Naive B cell (primary cell): ENCODE measurements around the gene ZNF491. TPM values are rescaled to one million over a fixed set of nuclear protein-coding genes. Genes with fewer than 3 reads are reported as not detected.
"Not testable (repeated sequence)": the region's sequence is repeated elsewhere in the genome, so short reads cannot be mapped to it uniquely, and the experiment has no call there.

ENCODE experiments used
- ATAC-seq, 2 donors: fragments of 150-1000 bp; cut with Tn5 transposase; 2 replicates each; pipeline ENCODE4 v1.10.0; 2021; ENCODE audit warnings: low read depth in 2 of 2, mild to moderate bottlenecking in 2 of 2, moderate library complexity in 2 of 2
- DNase-seq: peaks from one replicate; pipeline ENCODE4 v3.0.0; 2022
- H3K27ac Mint-ChIP-seq, 6 donors: one replicate each; pipeline ENCODE4 v1.8.0; 2020 to 2022; ENCODE audit warnings: mild to moderate bottlenecking in 6 of 6, mixed read lengths in 6 of 6, moderate library complexity in 5 of 6, inconsistent platforms in 2 of 6
- H3K27me3 Mint-ChIP-seq, 3 donors: one replicate each; pipeline ENCODE4 v1.8.0; 2021 to 2022; ENCODE audit warnings: mixed read lengths in 3 of 3, mild to moderate bottlenecking in 1 of 3
- H3K36me3 Mint-ChIP-seq, 2 donors: one replicate each; pipeline ENCODE4 v1.8.0; 2020 to 2022; ENCODE audit warnings: mixed read lengths in 2 of 2, inconsistent platforms in 1 of 2, mild to moderate bottlenecking in 1 of 2
- H3K4me1 Mint-ChIP-seq, 3 donors: one replicate each; pipeline ENCODE4 v1.8.0; 2020 to 2022; ENCODE audit warnings: mixed read lengths in 3 of 3, inconsistent platforms in 1 of 3, mild to moderate bottlenecking in 1 of 3, moderate library complexity in 1 of 3
- H3K4me3 Mint-ChIP-seq, 8 donors: one replicate each; pipeline ENCODE4 v1.8.0; 2020 to 2022; ENCODE audit warnings: mild to moderate bottlenecking in 8 of 8, mixed read lengths in 8 of 8, moderate library complexity in 8 of 8, inconsistent platforms in 2 of 8
- H3K9me3 Mint-ChIP-seq, 7 donors: one replicate each; pipeline ENCODE4 v1.8.0; 2020 to 2022; ENCODE audit warnings: mixed read lengths in 7 of 7, mild to moderate bottlenecking in 5 of 7, inconsistent platforms in 2 of 7, moderate library complexity in 1 of 7
- polyA plus RNA-seq, 6 donors: library from polyadenylated mRNA; unstranded; fragments of 300-500 nt; fragmentation: Illumina TruSeq; gene quantifications; one replicate each; pipeline ENCODE4 v1.2.3, GENCODE V29; 2021; ENCODE audit warnings: low read depth in 6 of 6

ZNF491 gene
- polyA plus RNA-seq, 6 donors from 2014 or later: 0.25 to 0.40 (median 0.29) TPM; not detected in 3

- H3K4me3 Mint-ChIP-seq, H3K27me3 Mint-ChIP-seq, ATAC-seq, H3K4me1 Mint-ChIP-seq, DNase-seq, H3K27ac Mint-ChIP-seq: not testable (repeated sequence)
- peaks cover 5 to 94% (median 72%) of the 10 kb centered on the region in 7 donors for H3K9me3 Mint-ChIP-seq
- peaks cover 52 to 57% of the 10 kb centered on the region in 2 donors for H3K36me3 Mint-ChIP-seq
Observed at GRCh38 chr19:11776669-11777068, 21.7 kb upstream of the ZNF491 start.

GRCh38 chr19:11780431-11781020 is 17.8 kb upstream of the ZNF491 start:
- H3K4me1 Mint-ChIP-seq: no peaks in the 10 kb centered on the region
- H3K4me3 Mint-ChIP-seq: peak overlapping the region in 1 of 8 donors; percentile 40
- H3K9me3 Mint-ChIP-seq: peaks cover 4 to 89% (median 74%) of the 10 kb centered on the region in 7 donors
- ATAC-seq: no peak
- H3K27me3 Mint-ChIP-seq: no peaks in the 10 kb centered on the region
- H3K27ac Mint-ChIP-seq: no peak overlapping the region
- DNase-seq: no peak
- H3K36me3 Mint-ChIP-seq: peaks cover 41 to 52% of the 10 kb centered on the region in 2 donors

- no peak overlapping the region for H3K27ac Mint-ChIP-seq
- ATAC-seq (no peak), DNase-seq (no peak)
- peaks cover 41 to 45% of the 10 kb centered on the region in 2 donors for H3K36me3 Mint-ChIP-seq
- no peak overlapping the region for H3K4me3 Mint-ChIP-seq
- no peaks in the 10 kb centered on the region for H3K27me3 Mint-ChIP-seq
- H3K9me3 Mint-ChIP-seq: peaks cover 4 to 88% (median 70%) of the 10 kb centered on the region in 7 donors
- no peaks in the 10 kb centered on the region for H3K4me1 Mint-ChIP-seq
Observed at GRCh38 chr19:11781295-11782057, 16.8 kb upstream of the ZNF491 start.

GRCh38 chr19:11783767-11784166 is 14.6 kb upstream of the ZNF491 start:
- Mint-ChIP-seq H3K4me1 (no peaks in the 10 kb centered on the region), H3K27ac (no peak overlapping the region), H3K27me3 (no peaks in the 10 kb centered on the region), H3K9me3 (peaks cover 4 to 92% (median 74%) of the 10 kb centered on the region in 7 donors), H3K36me3 (peaks cover 32% of the 10 kb centered on the region in 2 donors), H3K4me3 (no peak overlapping the region)
- ATAC-seq (no peak), DNase-seq (no peak)

- Mint-ChIP-seq H3K27me3 (no peaks in the 10 kb centered on the region), H3K4me3 (peak overlapping the region in 1 of 8 donors; percentile 42), H3K4me1 (no peaks in the 10 kb centered on the region), H3K36me3 (peaks cover 29 to 32% of the 10 kb centered on the region in 2 donors), H3K27ac (peak overlapping the region in 1 of 6 donors; percentile 52), H3K9me3 (peaks cover 4 to 92% (median 75%) of the 10 kb centered on the region in 7 donors)
- ATAC-seq: no peak
- DNase-seq: no peak
Observed at GRCh38 chr19:11784356-11784755, 14.0 kb upstream of the ZNF491 start.

- Mint-ChIP-seq H3K27ac (no peak overlapping the region), H3K27me3 (no peaks in the 10 kb centered on the region), H3K4me1 (no peaks in the 10 kb centered on the region), H3K9me3 (peaks cover 10 to 88% (median 69%) of the 10 kb centered on the region in 7 donors), H3K36me3 (peaks cover 11 to 16% of the 10 kb centered on the region in 2 donors), H3K4me3 (no peak overlapping the region)
- ATAC-seq: no peak
- no peak for DNase-seq
Observed at GRCh38 chr19:11787536-11787935, 10.8 kb upstream of the ZNF491 start.

GRCh38 chr19:11792942-11793341 is 5.4 kb upstream of the ZNF491 start:
- no peak overlapping the region for H3K4me3 Mint-ChIP-seq
- no peaks in the 10 kb centered on the region for H3K27me3 Mint-ChIP-seq
- DNase-seq: no peak

GRCh38 chr19:11797491-11797890 is 832 bp upstream of the ZNF491 start:
- Mint-ChIP-seq H3K27me3 (no peaks in the 10 kb centered on the region), H3K36me3 (peaks cover 0 to 7% of the 10 kb centered on the region in 2 donors), H3K4me1 (peaks cover 20 to 26% (median 26%) of the 10 kb centered on the region in 3 donors), H3K4me3 (peak overlapping the region; percentile 91 to 96 (median 94)), H3K9me3 (peaks cover 0 to 7% (median 5%) of the 10 kb centered on the region in 7 donors), H3K27ac (peak overlapping the region in 2 of 6 donors; percentile 72 to 85)
- peak; percentile 57 to 59 for ATAC-seq
- peak; percentile 75 for DNase-seq

More at GRCh38 chr19:11792942-11793341, 5.4 kb upstream of the ZNF491 start:
- no peak for ATAC-seq
- Mint-ChIP-seq H3K36me3 (peaks cover 0 to 7% of the 10 kb centered on the region in 2 donors), H3K9me3 (peaks cover 5 to 42% (median 27%) of the 10 kb centered on the region in 7 donors), H3K4me1 (peaks cover 14 to 20% (median 18%) of the 10 kb centered on the region in 3 donors), H3K27ac (peak overlapping the region in 1 of 6 donors; percentile 81)

GRCh38 chr19:11806354-11807098 is 8.2 kb downstream of the ZNF491 start:
- Mint-ChIP-seq H3K27me3 (no peaks in the 10 kb centered on the region), H3K27ac (no peak overlapping the region), H3K9me3 (peaks cover 5 to 40% (median 27%) of the 10 kb centered on the region in 7 donors), H3K4me1 (no peaks in the 10 kb centered on the region), H3K4me3 (no peak overlapping the region), H3K36me3 (peaks cover 14 to 16% of the 10 kb centered on the region in 2 donors)
- DNase-seq: no peak
- ATAC-seq: no peak

GRCh38 chr19:11807099-11807380 is 8.7 kb downstream of the ZNF491 start:
- Mint-ChIP-seq H3K9me3 (peaks cover 5 to 40% (median 27%) of the 10 kb centered on the region in 7 donors), H3K36me3 (peaks cover 14 to 16% of the 10 kb centered on the region in 2 donors), H3K27me3 (no peaks in the 10 kb centered on the region), H3K4me1 (no peaks in the 10 kb centered on the region), H3K4me3 (no peak overlapping the region), H3K27ac (no peak overlapping the region)
- DNase-seq: no peak
- no peak for ATAC-seq

GRCh38 chr19:11813703-11814028 is 15.3 kb downstream of the ZNF491 start:
- peak; percentile 49 to 63 for ATAC-seq
- peaks cover 0 to 5% (median 4%) of the 10 kb centered on the region in 7 donors for H3K9me3 Mint-ChIP-seq
- H3K36me3 Mint-ChIP-seq: no peaks in the 10 kb centered on the region
- peaks cover 20 to 28% (median 25%) of the 10 kb centered on the region in 3 donors for H3K4me1 Mint-ChIP-seq
- H3K27me3 Mint-ChIP-seq: no peaks in the 10 kb centered on the region
- peak overlapping the region in 5 of 6 donors; percentile 83 to 96 (median 93) for H3K27ac Mint-ChIP-seq
- no peak for DNase-seq
- H3K4me3 Mint-ChIP-seq: peak overlapping the region; percentile 90 to 97 (median 95)

GRCh38 chr19:11814029-11814699 is 15.8 kb downstream of the ZNF491 start, which contains the start of gene ZNF440:
Gene ZNF440 (plus strand): TSS chr19:11814273. CDS start chr19:11814448, 175 bp downstream.
- no peaks in the 10 kb centered on the region for H3K36me3 Mint-ChIP-seq
- peak; percentile 93 to 97 for ATAC-seq
- H3K9me3 Mint-ChIP-seq: peaks cover 0 to under 1% (median 0%) of the 10 kb centered on the region in 7 donors
- peak; percentile 82 for DNase-seq
- peak within 1 kb of the TSS in 5 of 6 donors; percentile 83 to 96 (median 93) for H3K27ac Mint-ChIP-seq
- H3K4me1 Mint-ChIP-seq: peaks cover 20 to 28% (median 25%) of the 10 kb centered on the region in 3 donors
- H3K27me3 Mint-ChIP-seq: no peaks in the 10 kb centered on the region
- peak within 1 kb of the TSS; percentile 90 to 97 (median 95) for H3K4me3 Mint-ChIP-seq

GRCh38 chr19:11814700-11815035 is 16.3 kb downstream of the ZNF491 start:
- Mint-ChIP-seq H3K4me1 (peaks cover 20 to 28% (median 25%) of the 10 kb centered on the region in 3 donors), H3K4me3 (peak overlapping the region; percentile 84 to 95 (median 92)), H3K36me3 (no peaks in the 10 kb centered on the region), H3K9me3 (no peaks in the 10 kb centered on the region), H3K27ac (peak overlapping the region in 3 of 6 donors; percentile 82 to 84 (median 83)), H3K27me3 (no peaks in the 10 kb centered on the region)
- no peak for DNase-seq
- ATAC-seq: no peak
